Progenitor cell of endocrine pancreas (in vitro differentiated cells): ENCODE results near the gene SGCA. TPM values are rescaled to one million over a fixed set of nuclear protein-coding genes. Genes with fewer than 3 reads are reported as not detected.
A peak's percentile ranks its signal among the peaks of the same experiment; 100 is the strongest.

ENCODE experiments used
- DNase-seq: peaks from one replicate; pipeline ENCODE4 v3.0.0; 2021; ENCODE audit warnings: low spot score; ENCODE audit not compliant: unreplicated experiment
- H3K27ac Mint-ChIP-seq: 2 replicates; pipeline ENCODE4 v1.8.0; 2021; ENCODE audit warnings: mild to moderate bottlenecking, moderate library complexity, mixed read lengths
- H3K27me3 Mint-ChIP-seq: 2 replicates; pipeline ENCODE4 v1.8.0; 2021; ENCODE audit warnings: mixed read lengths
- H3K36me3 Mint-ChIP-seq: 2 replicates; pipeline ENCODE4 v1.8.0; 2022; ENCODE audit warnings: mixed read lengths; ENCODE audit not compliant: insufficient read depth
- H3K4me1 Mint-ChIP-seq: 2 replicates; pipeline ENCODE4 v1.8.0; 2021; ENCODE audit warnings: low read depth, mixed read lengths
- H3K4me3 Mint-ChIP-seq: 2 replicates; pipeline ENCODE4 v1.8.0; 2021; ENCODE audit warnings: low read depth, mild to moderate bottlenecking, moderate library complexity, mixed read lengths
- H3K9me3 Mint-ChIP-seq: 2 replicates; pipeline ENCODE4 v1.8.0; 2021; ENCODE audit warnings: low read depth, mixed read lengths
- total RNA-seq: library from RNA; stranded (reverse); gene quantifications from 2 replicates; pipeline ENCODE4 v1.2.1, GENCODE V29; 2021
- TF ChIP-seq, protein P1 (sequence below): fragments of 200-600 bp; sonication (generic); IDR thresholded peaks from one replicate; pipeline ENCODE4 v1.5.0; 2021; ENCODE audit warnings: antibody characterized with exemption, mild to moderate bottlenecking; ENCODE audit not compliant: unreplicated experiment

SGCA gene
- total RNA-seq, 1 donor from 2014 or later: not detected

DNA sequence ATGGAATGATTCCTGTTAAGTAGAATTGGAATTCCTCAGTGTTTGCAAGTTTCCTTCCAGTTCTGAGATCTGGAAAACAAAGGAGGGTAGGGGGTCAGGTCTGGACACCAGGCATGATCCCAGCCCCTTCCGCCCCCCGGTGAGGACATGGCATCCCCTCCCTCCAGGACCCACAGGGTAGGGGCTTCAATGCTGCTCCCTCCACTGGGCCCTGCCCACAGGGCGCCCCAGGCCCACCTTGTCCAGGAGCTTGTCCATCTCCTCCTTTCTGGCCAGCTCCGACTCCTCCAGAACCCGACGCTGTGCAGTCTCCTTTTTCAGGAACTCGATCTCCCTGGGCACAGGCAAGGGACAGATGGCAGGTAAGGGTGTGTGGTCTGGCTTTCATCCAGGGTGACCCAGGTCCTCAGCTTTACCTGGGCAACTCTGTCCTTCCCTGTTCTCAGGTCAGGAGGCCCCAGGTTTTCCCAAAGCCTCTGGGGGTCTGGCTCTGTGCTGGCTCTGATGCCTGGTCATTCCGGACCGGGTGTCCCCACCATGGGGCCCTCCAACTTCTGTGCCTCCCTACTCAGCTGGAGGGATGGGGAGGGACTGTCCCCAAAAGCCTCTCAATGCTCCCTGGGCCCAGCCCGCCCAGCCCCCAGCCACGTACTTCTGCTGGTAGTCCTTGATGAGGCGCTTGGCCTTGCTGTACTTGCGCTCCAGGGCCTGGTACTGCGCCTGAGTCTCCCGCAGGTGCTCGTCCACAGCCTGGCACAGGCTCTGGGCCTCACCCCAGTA lies 30.3 kb upstream of the SGCA start:
- TF ChIP-seq, protein P1, sequence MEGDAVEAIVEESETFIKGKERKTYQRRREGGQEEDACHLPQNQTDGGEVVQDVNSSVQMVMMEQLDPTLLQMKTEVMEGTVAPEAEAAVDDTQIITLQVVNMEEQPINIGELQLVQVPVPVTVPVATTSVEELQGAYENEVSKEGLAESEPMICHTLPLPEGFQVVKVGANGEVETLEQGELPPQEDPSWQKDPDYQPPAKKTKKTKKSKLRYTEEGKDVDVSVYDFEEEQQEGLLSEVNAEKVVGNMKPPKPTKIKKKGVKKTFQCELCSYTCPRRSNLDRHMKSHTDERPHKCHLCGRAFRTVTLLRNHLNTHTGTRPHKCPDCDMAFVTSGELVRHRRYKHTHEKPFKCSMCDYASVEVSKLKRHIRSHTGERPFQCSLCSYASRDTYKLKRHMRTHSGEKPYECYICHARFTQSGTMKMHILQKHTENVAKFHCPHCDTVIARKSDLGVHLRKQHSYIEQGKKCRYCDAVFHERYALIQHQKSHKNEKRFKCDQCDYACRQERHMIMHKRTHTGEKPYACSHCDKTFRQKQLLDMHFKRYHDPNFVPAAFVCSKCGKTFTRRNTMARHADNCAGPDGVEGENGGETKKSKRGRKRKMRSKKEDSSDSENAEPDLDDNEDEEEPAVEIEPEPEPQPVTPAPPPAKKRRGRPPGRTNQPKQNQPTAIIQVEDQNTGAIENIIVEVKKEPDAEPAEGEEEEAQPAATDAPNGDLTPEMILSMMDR: no peak
- peaks cover 5% of the 10 kb centered on the region for H3K4me1 Mint-ChIP-seq
- peaks cover 13% of the 10 kb centered on the region for H3K27me3 Mint-ChIP-seq
- no peak for DNase-seq
- no peak overlapping the region for H3K4me3 Mint-ChIP-seq
- H3K27ac Mint-ChIP-seq: no peak overlapping the region
- peaks cover 29% of the 10 kb centered on the region for H3K36me3 Mint-ChIP-seq
- no peaks in the 10 kb centered on the region for H3K9me3 Mint-ChIP-seq

DNA sequence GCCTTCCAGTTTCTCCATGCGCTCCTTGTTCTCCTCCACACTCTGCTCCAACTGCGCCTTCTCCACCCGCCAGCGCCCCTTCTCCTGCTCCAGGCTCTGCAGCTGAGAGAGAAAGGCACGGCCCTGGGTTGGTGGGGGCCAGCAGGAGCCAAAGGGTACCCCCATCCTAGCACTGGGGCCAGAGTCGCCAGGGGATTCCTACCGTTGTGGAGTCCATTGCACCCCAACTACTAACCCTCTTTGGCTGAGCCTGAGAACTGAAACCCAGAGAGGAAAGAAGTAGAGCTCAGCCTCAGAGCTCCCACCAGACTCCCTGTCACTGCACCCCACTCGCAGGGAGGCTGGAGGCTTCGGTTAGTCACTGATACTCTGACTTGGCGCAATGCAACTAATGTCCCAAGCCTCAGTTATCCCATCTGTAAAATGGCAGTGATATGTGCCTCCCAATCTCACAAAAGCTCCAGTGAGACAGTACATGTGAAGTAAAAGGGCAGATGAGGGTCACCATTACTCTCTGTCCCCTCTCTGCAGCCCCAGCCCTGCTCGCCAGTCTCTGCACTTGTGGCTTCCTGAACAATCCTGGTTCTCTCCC lies 29.6 kb upstream of the SGCA start:
- H3K4me3 Mint-ChIP-seq: no peak overlapping the region
- TF ChIP-seq, protein P1: no peak
- H3K27me3 Mint-ChIP-seq: peaks cover 6% of the 10 kb centered on the region
- no peaks in the 10 kb centered on the region for H3K9me3 Mint-ChIP-seq
- no peak for DNase-seq
- peaks cover 3% of the 10 kb centered on the region for H3K4me1 Mint-ChIP-seq
- H3K27ac Mint-ChIP-seq: no peak overlapping the region
- peaks cover 30% of the 10 kb centered on the region for H3K36me3 Mint-ChIP-seq

DNA sequence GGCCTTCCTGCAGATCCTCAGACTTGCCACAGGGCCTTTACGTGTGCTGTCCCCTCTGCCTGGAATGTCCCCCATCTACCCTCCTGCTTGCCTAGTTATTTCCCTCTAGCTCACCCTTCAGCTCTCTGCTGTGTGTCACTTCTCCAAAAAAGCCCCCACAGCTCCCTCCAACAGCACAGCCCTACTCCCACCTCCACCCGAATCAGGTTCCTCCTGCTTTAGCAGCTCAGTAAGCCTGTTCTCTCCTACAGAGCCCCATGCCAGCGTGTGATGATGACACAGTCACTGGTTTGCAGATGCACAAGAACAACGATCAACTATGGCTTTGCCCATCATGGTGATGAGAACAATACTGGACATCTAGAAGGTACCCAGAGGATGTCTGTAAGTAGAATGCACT lies 28.8 kb upstream of the SGCA start:
- no peaks in the 10 kb centered on the region for H3K27me3 Mint-ChIP-seq
- no peaks in the 10 kb centered on the region for H3K9me3 Mint-ChIP-seq
- peaks cover 2% of the 10 kb centered on the region for H3K4me1 Mint-ChIP-seq
- H3K27ac Mint-ChIP-seq: no peak overlapping the region
- no peak overlapping the region for H3K4me3 Mint-ChIP-seq
- H3K36me3 Mint-ChIP-seq: peaks cover 33% of the 10 kb centered on the region
- TF ChIP-seq, protein P1: no peak
- no peak for DNase-seq

DNA sequence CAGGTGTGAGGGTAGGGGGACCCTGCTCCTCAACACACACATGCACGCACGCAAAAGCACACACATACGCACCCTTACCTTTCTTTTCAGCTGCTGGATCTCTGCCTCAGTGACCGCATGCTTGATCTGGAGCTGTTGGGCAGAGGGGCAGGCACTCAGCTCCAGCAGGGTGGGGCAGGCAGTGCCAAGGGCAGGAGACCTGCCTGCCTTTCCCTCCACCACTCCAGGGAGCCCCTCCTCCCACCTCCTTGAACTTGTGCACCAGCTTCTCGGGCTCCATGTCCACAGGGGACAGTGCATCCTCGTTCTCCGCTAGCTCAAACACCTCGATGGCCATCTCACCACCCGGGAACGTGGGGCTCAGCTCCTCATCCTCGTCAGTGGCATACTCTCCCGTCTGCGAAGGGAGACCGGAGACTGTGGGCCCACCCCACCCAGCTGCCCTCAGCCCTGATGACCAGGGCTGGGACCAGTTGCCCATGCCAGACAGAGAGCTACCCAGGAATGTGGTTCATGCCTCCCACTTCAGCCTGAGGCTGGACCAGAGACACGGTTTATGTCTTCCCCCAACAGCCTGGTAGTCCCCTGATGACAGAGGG lies 26.5 kb upstream of the SGCA start:
- TF ChIP-seq, protein P1: no peak
- no peaks in the 10 kb centered on the region for H3K27me3 Mint-ChIP-seq
- H3K36me3 Mint-ChIP-seq: peaks cover 42% of the 10 kb centered on the region
- H3K4me1 Mint-ChIP-seq: peaks cover 2% of the 10 kb centered on the region
- no peaks in the 10 kb centered on the region for H3K9me3 Mint-ChIP-seq
- no peak overlapping the region for H3K4me3 Mint-ChIP-seq
- no peak for DNase-seq
- H3K27ac Mint-ChIP-seq: no peak overlapping the region

DNA sequence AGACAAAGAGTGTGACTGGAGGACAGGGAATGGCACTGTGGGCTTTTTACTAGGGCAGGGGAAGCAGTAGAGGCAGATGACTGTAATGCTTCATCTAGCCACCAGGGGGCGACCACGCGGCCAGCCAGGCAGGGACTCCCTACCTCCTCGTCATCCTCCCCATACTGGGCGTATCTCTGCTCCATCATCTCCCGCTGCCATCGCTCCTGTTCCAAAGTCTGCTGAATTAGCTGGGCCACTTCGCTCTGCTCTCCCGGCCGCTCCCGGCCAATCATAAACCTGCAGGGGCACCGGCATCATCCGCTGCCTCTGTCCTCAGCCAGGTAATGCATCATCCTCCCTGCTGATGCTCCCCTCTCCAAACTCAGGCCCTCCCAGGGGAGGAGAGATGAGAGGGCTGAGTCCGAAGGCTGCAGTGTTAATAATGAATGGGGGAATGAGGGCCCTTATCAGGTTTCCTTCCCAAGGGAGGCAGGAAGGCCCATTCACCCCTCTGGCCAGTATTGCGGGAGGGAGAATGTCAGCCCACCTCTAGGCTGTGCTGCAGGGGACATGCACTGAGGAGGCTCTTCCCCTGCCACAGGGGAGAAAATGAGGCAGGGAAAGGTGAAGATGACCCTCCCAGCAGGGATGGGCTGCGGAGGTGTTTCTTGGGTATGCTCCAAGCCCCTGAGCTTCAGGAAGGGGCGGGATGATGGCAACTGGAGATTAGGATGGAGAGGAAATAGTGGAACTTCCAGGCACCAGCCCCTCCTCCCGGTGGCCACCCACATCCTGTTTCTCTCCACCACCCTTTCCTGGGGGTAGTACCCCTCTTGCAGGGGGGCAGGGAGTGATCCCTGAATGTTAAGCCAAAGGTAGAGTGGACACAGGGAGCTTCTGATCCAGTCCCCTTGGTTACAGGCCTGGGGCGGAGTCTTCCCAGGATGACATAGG lies 25.6 kb upstream of the SGCA start:
- H3K4me1 Mint-ChIP-seq: peaks cover 2% of the 10 kb centered on the region
- H3K27me3 Mint-ChIP-seq: no peaks in the 10 kb centered on the region
- H3K27ac Mint-ChIP-seq: no peak overlapping the region
- no peaks in the 10 kb centered on the region for H3K9me3 Mint-ChIP-seq
- peaks cover 44% of the 10 kb centered on the region for H3K36me3 Mint-ChIP-seq
- H3K4me3 Mint-ChIP-seq: no peak overlapping the region
- TF ChIP-seq, protein P1: peak; percentile 92
- peak; percentile 65 for DNase-seq
